NCI-H2107 treated with DMSO at 0.1 percent for 48 hours (cell line): ENCODE data around the gene C22orf23.
"Not testable (repeated sequence)": the region's sequence is repeated elsewhere in the genome, so short reads cannot be mapped to it uniquely, and the experiment has no call there.

Experiments
- DNase-seq: peaks from one replicate; lab custom pipeline; 2025; ENCODE audit not compliant: unreplicated experiment; lab: John Stamatoyannopoulos, UW

The C22orf23 gene

GRCh38 chr22:37982938-37983859, 29.8 kb upstream of the C22orf23 start:
- DNase-seq: no peak

- no peak for DNase-seq
Measured at GRCh38 chr22:37982151-37982785, 28.9 kb upstream of the C22orf23 start.

- DNase-seq: no peak
Measured at GRCh38 chr22:37981282-37982011, 28.0 kb upstream of the C22orf23 start.

DNA sequence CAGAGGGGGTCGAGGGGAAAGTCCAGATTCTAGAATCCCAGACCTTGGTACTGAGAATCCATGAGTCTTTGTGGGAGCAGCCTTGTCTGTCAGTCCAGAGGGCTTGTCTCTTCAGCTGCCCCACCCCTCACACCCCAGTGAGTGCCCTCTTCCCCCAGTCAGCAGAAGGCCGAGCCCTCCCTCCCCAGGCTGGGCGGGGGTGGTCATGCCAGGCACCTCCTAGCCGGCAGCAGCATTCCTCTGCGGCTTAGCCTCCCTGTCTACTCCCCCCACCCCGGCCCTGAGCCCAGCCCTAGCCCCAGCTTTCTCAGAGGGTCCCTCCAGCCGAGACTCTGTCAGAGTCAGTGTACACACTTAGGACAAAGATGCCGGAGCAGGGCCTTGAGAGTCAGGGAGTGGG, 26.4 kb upstream of the C22orf23 start:
- DNase-seq: no peak

- DNase-seq: no peak
Measured at GRCh38 chr22:37976547-37976946, 23.1 kb upstream of the C22orf23 start.

GRCh38 chr22:37976022-37976421, 22.6 kb upstream of the C22orf23 start:
- not testable (repeated sequence) for DNase-seq

DNA sequence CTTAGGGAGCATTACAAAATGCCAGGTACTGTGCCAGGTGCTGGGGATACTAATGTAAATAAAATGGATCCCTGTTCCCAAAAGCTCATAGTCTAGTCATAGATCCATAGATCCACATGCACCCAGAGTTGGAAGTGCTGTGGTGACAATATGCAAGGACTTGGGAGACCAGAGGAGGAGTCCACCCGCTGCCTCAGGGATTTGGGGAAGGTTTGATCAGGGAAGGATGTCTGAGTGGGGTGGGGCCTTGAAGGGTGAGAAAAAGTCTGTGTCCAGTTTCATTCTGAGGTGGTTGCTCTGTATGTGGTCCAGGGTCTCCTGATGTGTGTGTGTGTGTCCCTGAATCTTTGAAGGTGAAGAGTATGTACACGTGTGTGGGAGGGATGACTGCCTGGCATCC, 21.8 kb upstream of the C22orf23 start:
- no peak for DNase-seq

DNA sequence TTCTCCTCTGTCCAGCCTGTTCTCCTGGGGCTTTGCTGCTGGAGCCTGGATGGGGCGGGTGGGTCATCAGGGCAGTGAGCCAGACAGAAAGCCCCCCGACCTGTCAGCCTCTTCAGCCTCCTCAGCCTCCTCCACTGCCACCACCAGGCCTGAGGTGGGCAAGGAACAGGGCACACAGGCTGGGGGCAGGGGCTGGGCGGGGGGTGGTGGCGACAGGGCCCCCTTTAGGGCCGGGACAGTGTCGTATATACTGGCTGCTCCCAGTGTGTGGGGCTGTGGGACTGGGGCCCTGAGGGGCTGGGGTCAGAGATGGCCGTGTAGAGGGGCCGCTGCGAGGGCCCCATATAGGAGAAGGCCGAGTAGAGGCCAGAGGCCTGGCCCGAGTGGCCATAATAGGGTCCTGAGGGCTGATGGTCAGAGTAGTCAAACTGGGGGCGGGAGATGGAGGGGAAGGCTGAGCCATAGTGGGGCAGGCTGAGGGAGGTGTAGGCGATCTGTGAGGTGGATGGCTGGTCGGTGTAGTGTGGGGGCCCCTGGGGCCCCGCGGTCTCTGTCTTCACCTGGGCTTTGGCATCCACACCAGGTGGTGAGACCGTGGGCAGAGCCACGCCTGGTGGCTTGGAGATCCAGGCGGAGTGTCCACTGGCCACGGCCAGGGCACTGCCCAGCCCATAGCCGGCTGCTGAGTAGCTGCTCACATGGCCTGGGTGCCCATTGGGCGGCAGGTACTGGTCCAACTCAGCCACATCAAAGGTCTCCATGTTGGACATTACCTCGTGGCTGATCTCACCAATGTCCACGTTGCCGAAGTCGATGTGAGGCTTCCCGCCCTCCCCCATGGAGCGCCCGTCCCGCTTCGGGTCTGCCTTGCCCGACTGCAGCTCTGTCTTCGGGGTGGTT, 20.1 kb upstream of the C22orf23 start:
- no peak for DNase-seq

DNA sequence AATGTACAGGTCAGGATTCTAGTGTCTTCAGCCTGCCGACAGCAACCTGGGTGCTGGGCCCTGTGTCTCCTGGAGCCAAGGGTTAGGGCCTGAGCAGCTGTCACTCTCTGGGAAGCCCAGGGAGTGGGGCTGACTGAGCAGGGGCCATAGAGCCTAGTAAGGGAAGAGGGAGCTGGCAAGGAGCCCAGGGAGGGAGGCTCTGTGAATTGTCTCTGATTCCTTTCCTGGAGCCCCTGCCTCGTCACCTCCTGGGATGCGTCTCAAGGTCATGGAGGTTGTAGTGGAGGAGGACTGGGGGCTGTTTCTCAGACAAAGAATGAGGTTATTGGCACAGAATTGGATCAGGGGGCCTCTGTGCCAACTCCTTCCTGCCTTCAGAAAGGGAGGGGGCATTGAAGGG, 19.1 kb upstream of the C22orf23 start:
- no peak for DNase-seq

DNA sequence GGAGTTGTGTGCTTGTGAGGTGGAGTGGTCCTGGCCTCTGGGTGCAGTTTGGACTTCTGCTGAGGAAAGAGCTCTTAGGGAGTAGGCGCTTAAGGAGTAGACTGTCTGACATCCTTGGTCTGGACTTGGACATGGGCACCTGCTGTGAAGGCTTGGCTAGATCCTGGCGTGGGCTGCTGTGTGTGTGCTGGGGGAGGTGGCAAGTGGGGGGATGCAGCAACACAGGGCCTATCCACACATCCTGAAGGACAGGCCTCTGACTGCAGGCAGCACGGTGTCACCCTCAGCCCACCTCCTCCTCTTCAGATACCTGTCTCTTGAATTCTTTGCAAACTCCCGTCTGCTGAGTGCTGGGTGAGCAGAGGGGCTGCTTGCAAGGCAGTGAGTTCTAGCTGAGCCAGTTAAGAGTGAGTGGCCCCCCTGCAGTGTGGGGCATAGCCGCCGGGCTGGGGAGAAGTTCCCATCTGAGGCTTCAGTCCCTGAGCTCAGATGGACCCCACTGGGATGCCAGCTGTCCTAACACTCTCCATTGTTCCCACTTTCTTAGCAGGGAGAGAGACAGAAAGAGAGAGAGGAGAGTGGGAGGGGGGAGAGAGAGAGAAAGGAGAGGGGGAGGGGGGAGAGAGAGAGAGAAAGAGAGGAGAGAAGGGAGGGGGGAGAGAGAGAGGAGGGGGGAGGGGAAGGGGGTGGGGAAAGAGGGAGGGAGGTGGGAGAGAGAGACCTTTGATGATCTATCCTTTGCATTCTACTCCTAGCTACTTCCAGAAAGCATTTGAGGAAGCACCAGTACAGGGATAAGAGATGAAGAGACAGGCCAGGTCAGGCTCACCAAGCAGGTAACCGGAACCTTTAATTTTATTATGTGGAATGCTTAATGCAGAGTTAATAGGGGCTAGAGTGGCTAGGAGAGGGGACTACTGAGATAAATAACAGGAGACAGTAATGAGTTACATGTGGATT, 18.4 kb upstream of the C22orf23 start:
- DNase-seq: no peak

- DNase-seq: no peak
Measured at GRCh38 chr22:37970864-37971263, 17.5 kb upstream of the C22orf23 start.

- no peak for DNase-seq
Measured at GRCh38 chr22:37968452-37969251, 15.3 kb upstream of the C22orf23 start.

- DNase-seq: no peak
Measured at GRCh38 chr22:37967637-37968451, 14.4 kb upstream of the C22orf23 start.

- no peak for DNase-seq
Measured at GRCh38 chr22:37967147-37967546, 13.7 kb upstream of the C22orf23 start.

GRCh38 chr22:37965940-37966664, 12.7 kb upstream of the C22orf23 start:
- no peak for DNase-seq

DNA sequence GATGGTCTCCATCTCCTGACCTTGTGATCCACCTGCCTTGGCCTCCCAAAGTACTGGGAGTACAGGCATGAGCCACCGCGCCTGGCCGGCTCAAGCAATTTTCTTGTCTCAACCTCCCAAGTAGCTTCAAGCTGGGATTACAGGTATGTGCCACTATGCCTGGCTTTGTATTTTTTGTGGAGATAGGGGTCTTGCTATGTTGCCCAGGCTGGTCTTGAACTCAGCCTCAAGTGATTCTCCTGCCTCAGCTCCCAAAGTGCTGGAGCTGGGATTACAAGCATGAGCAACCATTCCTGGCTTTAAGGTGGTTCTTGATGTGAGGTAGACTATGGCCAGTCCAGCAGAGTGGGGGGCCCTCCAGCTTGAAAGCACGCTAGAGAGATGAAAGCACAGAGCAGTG, 7.7 kb upstream of the C22orf23 start:
- DNase-seq: no peak

- DNase-seq: no peak
Measured at GRCh38 chr22:37959231-37959825, 5.9 kb upstream of the C22orf23 start.
